Liver (tissue), 9 donors: ENCODE data around the gene MRPL9. TPM values are rescaled to one million over a fixed set of nuclear protein-coding genes. Genes with fewer than 3 reads are reported as not detected.

Experiments used
- DNase-seq: peaks from one replicate; pipeline ENCODE4 v3.0.0-alpha.2; 2017; ENCODE audit warnings: low spot score
- H3K27ac ChIP-seq, 2 donors: one replicate each; pipeline ENCODE4 v1.7.0; 2013; ENCODE audit warnings: inconsistent platforms in 2 of 2, low read length in 2 of 2, control low read depth in 1 of 2, low read depth in 1 of 2, mild to moderate bottlenecking in 1 of 2
- H3K27me3 ChIP-seq, 4 donors: one replicate each; pipeline versions ENCODE4 v1.6.1 to v1.7.0; 2013; ENCODE audit warnings: low read length in 3 of 4, inconsistent platforms in 1 of 4, mild to moderate bottlenecking in 1 of 4, moderate library complexity in 1 of 4; ENCODE audit not compliant: control insufficient read depth in 4 of 4, insufficient read depth in 4 of 4
- H3K36me3 ChIP-seq, 4 donors: one replicate each; pipeline versions ENCODE4 v1.6.1 to v1.7.0; 2013; ENCODE audit warnings: low read length in 3 of 4, mild to moderate bottlenecking in 3 of 4, low read depth in 1 of 4, moderate library complexity in 1 of 4; ENCODE audit not compliant: control insufficient read depth in 4 of 4, insufficient read depth in 3 of 4
- H3K4me1 ChIP-seq, 4 donors: one replicate each; pipeline versions ENCODE4 v1.6.1 to v1.7.0; 2013; ENCODE audit warnings: low read length in 3 of 4, mild to moderate bottlenecking in 3 of 4, moderate library complexity in 1 of 4; ENCODE audit not compliant: control insufficient read depth in 4 of 4, insufficient read depth in 4 of 4
- H3K4me3 ChIP-seq, 3 donors: one replicate each; pipeline versions ENCODE4 v1.6.1 to v1.7.0; 2013; ENCODE audit warnings: low read length in 3 of 3, control low read depth in 1 of 3, low read depth in 1 of 3, mild to moderate bottlenecking in 1 of 3
- H3K9ac ChIP-seq, 2 donors: one replicate each; pipeline ENCODE4 v1.7.0; 2013; ENCODE audit warnings: low read length in 2 of 2, mild to moderate bottlenecking in 2 of 2, moderate library complexity in 2 of 2, control low read depth in 1 of 2, low read depth in 1 of 2
- H3K9me3 ChIP-seq, 4 donors: one replicate each; pipeline versions ENCODE4 v1.6.1 to v1.7.0; 2013; ENCODE audit warnings: low read length in 3 of 4; ENCODE audit not compliant: control insufficient read depth in 4 of 4
- ATF3 ChIP-seq: IDR thresholded peaks from 2 replicates; pipeline ENCODE4 v1.6.1; 2016; ENCODE audit warnings: antibody characterized with exemption
- CTCF ChIP-seq: fragments of 150-350 bp; IDR thresholded peaks from 2 replicates; pipeline ENCODE4 v1.5.1; 2017; ENCODE audit warnings: improper control_type of control experiment, low read depth, low read length; ENCODE audit not compliant: missing input control
- EGR1 ChIP-seq, 2 donors: IDR thresholded peaks; 2 replicates each; pipeline ENCODE4 v1.6.1; 2016 to 2018; ENCODE audit warnings: antibody characterized with exemption in 2 of 2, low read depth in 2 of 2
- FOXA1 ChIP-seq: IDR thresholded peaks from 2 replicates; pipeline ENCODE4 v1.6.1; 2016; ENCODE audit warnings: antibody characterized with exemption
- FOXA2 ChIP-seq: IDR thresholded peaks from 2 replicates; pipeline ENCODE4 v1.6.1; 2016; ENCODE audit warnings: antibody characterized with exemption
- GABPA ChIP-seq, 2 donors: IDR thresholded peaks in 1 of 2; conservative IDR thresholded peaks in 1 of 2; 2 replicates each; pipeline ENCODE4 v1.6.1; 2016; ENCODE audit warnings: antibody characterized with exemption in 2 of 2, mild to moderate bottlenecking in 1 of 2, moderate library complexity in 1 of 2
- HNF4A ChIP-seq, 2 donors: conservative IDR thresholded peaks; 2 replicates each; pipeline ENCODE4 v1.6.1; 2016; ENCODE audit warnings: antibody characterized with exemption in 2 of 2, mild to moderate bottlenecking in 2 of 2
- HNF4G ChIP-seq: IDR thresholded peaks from 2 replicates; pipeline ENCODE4 v1.6.1; 2016; ENCODE audit warnings: antibody characterized with exemption
- JUND ChIP-seq, 2 donors: IDR thresholded peaks; 2 replicates each; pipeline ENCODE4 v1.6.1; 2016; ENCODE audit warnings: antibody characterized with exemption in 2 of 2
- MAX ChIP-seq: IDR thresholded peaks from 2 replicates; pipeline ENCODE4 v1.6.1; 2016; ENCODE audit warnings: antibody characterized with exemption
- NR2F2 ChIP-seq: IDR thresholded peaks from 2 replicates; pipeline ENCODE4 v1.6.1; 2016; ENCODE audit warnings: antibody characterized with exemption
- RAD21 ChIP-seq, 2 donors: IDR thresholded peaks; 2 replicates each; pipeline ENCODE4 v1.6.1; 2016; ENCODE audit warnings: antibody characterized with exemption in 2 of 2, mild to moderate bottlenecking in 2 of 2
- REST ChIP-seq: IDR thresholded peaks from 2 replicates; pipeline ENCODE4 v1.6.1; 2016; ENCODE audit warnings: antibody characterized with exemption, mild to moderate bottlenecking
- RXRA ChIP-seq, 2 donors: IDR thresholded peaks; 2 replicates each; pipeline ENCODE4 v1.6.1; 2017 to 2018; ENCODE audit warnings: antibody characterized with exemption in 2 of 2, mild to moderate bottlenecking in 1 of 2
- SP1 ChIP-seq: IDR thresholded peaks from 2 replicates; pipeline ENCODE4 v1.6.1; 2018; ENCODE audit warnings: antibody characterized with exemption, mild to moderate bottlenecking
- TAF1 ChIP-seq: conservative IDR thresholded peaks from 2 replicates; pipeline ENCODE4 v1.6.1; 2016; ENCODE audit warnings: antibody characterized with exemption, mild to moderate bottlenecking
- YY1 ChIP-seq: IDR thresholded peaks from 2 replicates; pipeline ENCODE4 v1.6.1; 2016; ENCODE audit warnings: antibody characterized with exemption, mild to moderate bottlenecking
- ZBTB33 ChIP-seq: IDR thresholded peaks from 2 replicates; pipeline ENCODE4 v1.6.1; 2016; ENCODE audit warnings: antibody characterized with exemption
- WGBS: extraction: QIAGEN DNeasy Blood & Tissue Kit; methylation state at CpG from one replicate; pipeline ENCODE4 v1.1.7; 2013; 5-methylcytosine and 5-hydroxymethylcytosine counted together
- polyA plus RNA-seq, 2 donors: library from polyadenylated mRNA; stranded (reverse) in 1 of 2; unstranded in 1 of 2; fragments of 200-250 nt in 1 of 2; fragments of >200 nt in 1 of 2; fragmentation: Nextera tagmentation in 1 of 2; extraction: Ambion mirVana in 1 of 2; gene quantifications; one replicate each; pipeline versions ENCODE4 v1.2.1 to v1.2.3, GENCODE V29; 2013 to 2015
- total RNA-seq, 2 donors: library from RNA; depleted of rRNA; stranded (reverse); fragments of >200 nt; gene quantifications; one replicate each; pipeline ENCODE4 v1.2.3, GENCODE V29; 2014
- donor health status: healthy.
- donor health status: healthy.
- donor health status: healthy.
- donor health status: healthy.
- donor health status: healthy.

The MRPL9 gene
- total and polyA plus RNA-seq, 4 donors: 22.5 to 43.5 (median 31.6) TPM

GRCh38 chr1:151763990-151764389 is 694 bp upstream of the MRPL9 start:
- H3K27me3 ChIP-seq: no peaks in the 10 kb centered on the region
- 60% methylated on average over 10 of the region's 10 CpGs for WGBS
- no peak for DNase-seq
- H3K4me3 ChIP-seq: peak overlapping the region; percentile 75 to 94 (median 87)
- peak overlapping the region; percentile 78 to 79 for H3K27ac ChIP-seq
- peaks cover 9 to 29% (median 24%) of the 10 kb centered on the region in 4 donors for H3K36me3 ChIP-seq
- TF ChIP-seq TAF1 (no peak), RXRA (IDR thresholded peaks at IDR 0.05) (no peak), NR2F2 (no peak), ATF3 (no peak), MAX (no peak), SP1 (no peak), GABPA (IDR thresholded peaks at IDR 0.05 in 1 of 2, conservative IDR thresholded peaks at IDR 0.05 in 1 of 2) (no peak), JUND (IDR thresholded peaks at IDR 0.05) (no peak), FOXA2 (no peak), HNF4A (conservative IDR thresholded peaks at IDR 0.05) (no peak), RAD21 (IDR thresholded peaks at IDR 0.05) (no peak), ZBTB33 (no peak), HNF4G (no peak), FOXA1 (no peak), EGR1 (IDR thresholded peaks at IDR 0.05; ENCODE audit: low read depth in 2 of 2) (no peak), REST (no peak), CTCF (no peak), YY1 (no peak)
- H3K9me3 ChIP-seq: no peaks in the 10 kb centered on the region
- H3K4me1 ChIP-seq: peaks cover 3 to 16% (median 13%) of the 10 kb centered on the region in 4 donors
- H3K9ac ChIP-seq: peak overlapping the region; percentile 31 to 71
